ENCODE data around the gene NFATC4. TPM values are rescaled to one million over a fixed set of nuclear protein-coding genes. Genes with fewer than 3 reads are reported as not detected.

The NFATC4 gene
- total RNA-seq, 1 donor from 2014 or later: 42.4 TPM

DNA sequence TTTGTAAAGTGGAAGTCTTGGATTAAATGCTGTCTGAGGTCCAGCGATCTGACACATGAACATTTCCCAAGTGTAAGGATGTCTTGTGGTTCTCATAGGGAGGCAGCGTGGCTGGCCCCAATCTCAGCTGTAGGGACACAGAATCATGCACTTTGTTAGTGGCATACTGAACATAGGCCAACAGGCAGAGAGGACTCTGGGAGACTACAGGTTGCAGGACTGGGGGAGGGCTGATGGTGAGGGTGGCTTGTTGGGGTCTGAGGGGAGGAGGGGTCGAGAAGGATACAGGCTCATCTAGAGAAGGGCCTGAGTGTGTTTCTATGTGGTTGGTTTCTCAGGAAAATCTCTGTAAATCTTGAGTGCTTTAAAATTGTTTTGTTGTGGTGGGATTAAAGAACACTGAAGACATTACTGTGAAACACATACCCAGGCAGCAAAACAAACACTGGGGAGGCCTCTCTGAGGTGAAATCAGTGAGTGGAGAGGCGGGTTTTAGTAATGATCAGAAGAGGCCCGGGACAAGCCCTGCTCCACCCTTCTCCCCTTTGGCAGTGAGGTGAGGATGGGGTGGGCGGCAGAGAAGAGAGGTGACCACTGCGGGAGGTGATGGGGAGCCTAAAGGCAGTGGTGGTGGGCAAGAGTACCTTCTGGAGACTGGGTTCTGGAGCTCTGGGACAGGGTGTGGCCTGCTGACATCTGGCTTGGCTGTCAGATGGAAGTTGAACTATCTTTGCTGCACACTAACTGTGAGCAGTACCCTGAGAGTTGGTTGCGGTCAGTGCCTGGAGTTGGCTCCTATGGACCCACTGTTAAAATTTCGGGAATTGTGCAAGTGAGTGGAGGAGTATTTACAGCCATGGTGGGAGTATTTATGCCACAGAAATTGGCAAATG, 34.1 kb downstream of the NFATC4 start:
- H3K9me3 Mint-ChIP-seq (ENCODE audit: unreplicated experiment): no peaks in the 10 kb centered on the region
- peaks cover 48% of the 10 kb centered on the region for H3K4me1 Mint-ChIP-seq (ENCODE audit: unreplicated experiment)
- no peak for DNase-seq (ENCODE audit: low spot score)
- peaks cover 7% of the 10 kb centered on the region for H3K27me3 Mint-ChIP-seq (ENCODE audit: unreplicated experiment)
- TF ChIP-seq, protein P1, sequence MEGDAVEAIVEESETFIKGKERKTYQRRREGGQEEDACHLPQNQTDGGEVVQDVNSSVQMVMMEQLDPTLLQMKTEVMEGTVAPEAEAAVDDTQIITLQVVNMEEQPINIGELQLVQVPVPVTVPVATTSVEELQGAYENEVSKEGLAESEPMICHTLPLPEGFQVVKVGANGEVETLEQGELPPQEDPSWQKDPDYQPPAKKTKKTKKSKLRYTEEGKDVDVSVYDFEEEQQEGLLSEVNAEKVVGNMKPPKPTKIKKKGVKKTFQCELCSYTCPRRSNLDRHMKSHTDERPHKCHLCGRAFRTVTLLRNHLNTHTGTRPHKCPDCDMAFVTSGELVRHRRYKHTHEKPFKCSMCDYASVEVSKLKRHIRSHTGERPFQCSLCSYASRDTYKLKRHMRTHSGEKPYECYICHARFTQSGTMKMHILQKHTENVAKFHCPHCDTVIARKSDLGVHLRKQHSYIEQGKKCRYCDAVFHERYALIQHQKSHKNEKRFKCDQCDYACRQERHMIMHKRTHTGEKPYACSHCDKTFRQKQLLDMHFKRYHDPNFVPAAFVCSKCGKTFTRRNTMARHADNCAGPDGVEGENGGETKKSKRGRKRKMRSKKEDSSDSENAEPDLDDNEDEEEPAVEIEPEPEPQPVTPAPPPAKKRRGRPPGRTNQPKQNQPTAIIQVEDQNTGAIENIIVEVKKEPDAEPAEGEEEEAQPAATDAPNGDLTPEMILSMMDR (IDR thresholded peaks at IDR 0.05; ENCODE audit: unreplicated experiment): no peak
- no peak overlapping the region for H3K27ac Mint-ChIP-seq (ENCODE audit: unreplicated experiment)
- peaks cover 12% of the 10 kb centered on the region for H3K36me3 Mint-ChIP-seq (ENCODE audit: low read depth, unreplicated experiment)
- H3K4me3 Mint-ChIP-seq (ENCODE audit: unreplicated experiment): no peak overlapping the region

DNA sequence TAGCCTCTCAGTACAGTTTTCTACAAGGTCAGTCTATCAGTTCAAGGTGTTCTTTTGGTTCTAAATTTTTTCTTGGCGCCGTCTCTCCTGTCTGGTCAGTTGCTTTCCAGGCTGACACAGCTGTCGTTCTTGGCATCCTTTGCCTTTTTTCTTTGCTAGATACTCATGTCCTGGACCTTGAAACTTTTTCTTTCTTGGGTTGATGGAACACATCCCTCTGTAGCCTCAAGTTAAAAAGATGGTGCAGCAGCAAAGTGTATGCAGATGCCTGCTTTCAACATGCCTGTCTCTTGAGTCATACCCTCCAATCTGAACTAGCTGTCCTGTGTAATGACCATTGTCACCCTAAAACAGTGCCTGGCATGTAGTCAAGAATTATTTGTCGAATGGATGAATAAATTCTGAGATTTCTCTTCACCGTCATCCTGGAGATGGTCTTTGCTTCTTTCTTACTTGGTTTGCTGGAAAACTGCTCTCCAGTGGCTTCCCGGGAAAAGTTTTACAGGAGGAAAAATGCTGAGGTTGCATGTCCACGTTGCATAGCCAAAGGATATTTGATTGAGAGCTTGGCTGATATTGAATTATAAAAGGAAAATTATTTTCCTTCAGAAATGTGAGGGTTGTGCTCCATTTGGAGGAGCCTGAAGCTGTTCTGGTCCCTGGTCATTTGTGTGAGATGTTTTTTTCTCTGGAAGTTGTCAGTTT, 35.5 kb downstream of the NFATC4 start:
- Mint-ChIP-seq H3K36me3 (ENCODE audit: low read depth, unreplicated experiment) (peaks cover 12% of the 10 kb centered on the region), H3K4me1 (ENCODE audit: unreplicated experiment) (peaks cover 37% of the 10 kb centered on the region), H3K9me3 (ENCODE audit: unreplicated experiment) (no peaks in the 10 kb centered on the region), H3K4me3 (ENCODE audit: unreplicated experiment) (no peak overlapping the region), H3K27ac (ENCODE audit: unreplicated experiment) (no peak overlapping the region), H3K27me3 (ENCODE audit: unreplicated experiment) (peaks cover 9% of the 10 kb centered on the region)
- TF ChIP-seq, protein P1 (IDR thresholded peaks at IDR 0.05; ENCODE audit: unreplicated experiment): no peak
- DNase-seq (ENCODE audit: low spot score): no peak

DNA sequence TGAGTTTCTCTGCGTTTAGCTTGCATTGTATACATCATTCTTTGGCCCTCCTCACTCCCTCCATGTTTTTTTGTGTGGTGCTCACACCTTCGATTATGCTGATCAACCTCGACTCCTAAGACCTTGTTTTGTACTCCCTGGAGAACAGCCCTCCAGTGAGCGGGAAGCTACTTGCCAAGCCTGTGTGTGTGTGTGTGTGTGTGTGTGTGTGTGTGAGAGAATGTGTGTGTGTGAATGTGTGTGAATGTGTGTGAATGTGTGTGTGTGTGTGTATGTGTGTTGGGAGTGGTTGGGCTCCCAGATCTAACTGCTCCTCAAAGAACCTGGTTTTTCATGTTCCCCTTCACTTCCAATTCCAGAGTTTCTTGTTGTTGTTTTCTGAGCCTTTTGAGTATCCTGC, 36.8 kb downstream of the NFATC4 start:
- H3K9me3 Mint-ChIP-seq (ENCODE audit: unreplicated experiment): no peaks in the 10 kb centered on the region
- H3K27me3 Mint-ChIP-seq (ENCODE audit: unreplicated experiment): peaks cover 9% of the 10 kb centered on the region
- H3K36me3 Mint-ChIP-seq (ENCODE audit: low read depth, unreplicated experiment): peaks cover 12% of the 10 kb centered on the region
- H3K27ac Mint-ChIP-seq (ENCODE audit: unreplicated experiment): no peak overlapping the region
- TF ChIP-seq, protein P1 (IDR thresholded peaks at IDR 0.05; ENCODE audit: unreplicated experiment): no peak
- H3K4me1 Mint-ChIP-seq (ENCODE audit: unreplicated experiment): peaks cover 32% of the 10 kb centered on the region
- no peak for DNase-seq (ENCODE audit: low spot score)
- no peak overlapping the region for H3K4me3 Mint-ChIP-seq (ENCODE audit: unreplicated experiment)

DNA sequence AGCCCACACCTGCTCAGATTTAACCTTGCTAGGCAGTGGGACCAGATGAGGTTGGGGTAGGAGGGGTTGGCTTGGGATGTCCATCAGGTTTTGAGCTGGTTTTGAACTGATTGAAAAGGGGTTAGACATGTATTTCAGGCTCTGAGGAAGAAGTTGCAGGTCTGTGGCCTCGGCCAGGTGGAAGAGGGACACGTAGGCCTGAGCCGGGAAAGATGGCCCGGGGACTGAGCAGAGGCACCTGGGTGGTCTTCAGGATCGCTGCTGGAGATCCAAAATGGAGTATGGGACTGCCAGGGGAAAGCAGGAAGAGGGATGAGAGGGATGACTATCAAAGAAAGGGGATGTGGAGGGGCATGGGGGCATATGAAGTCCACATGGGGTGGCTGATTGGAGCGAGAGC, 38.4 kb downstream of the NFATC4 start:
- Mint-ChIP-seq H3K9me3 (ENCODE audit: unreplicated experiment) (no peaks in the 10 kb centered on the region), H3K27ac (ENCODE audit: unreplicated experiment) (peak overlapping the region; percentile 30), H3K36me3 (ENCODE audit: low read depth, unreplicated experiment) (peaks cover 16% of the 10 kb centered on the region), H3K4me1 (ENCODE audit: unreplicated experiment) (peaks cover 24% of the 10 kb centered on the region), H3K4me3 (ENCODE audit: unreplicated experiment) (no peak overlapping the region), H3K27me3 (ENCODE audit: unreplicated experiment) (peaks cover 5% of the 10 kb centered on the region)
- DNase-seq (ENCODE audit: low spot score): no peak
- TF ChIP-seq, protein P1 (IDR thresholded peaks at IDR 0.05; ENCODE audit: unreplicated experiment): no peak
